ENCODE measurements around the gene PLAAT2. TPM values are rescaled to one million over a fixed set of nuclear protein-coding genes. Genes with fewer than 3 reads are reported as not detected.
A peak's percentile ranks its signal among the peaks of the same experiment; 100 is the strongest.

Gene PLAAT2
- total and polyA plus RNA-seq, 9 of the 15 experiments (the other 6 are each of a cell fraction or from before 2014, with no cell fraction given): not detected

GRCh38 chr11:63511048-63511748 is 52.0 kb downstream of the PLAAT2 start:
- Histone ChIP-seq H3K27ac (ENCODE audit: extremely low read depth, low read depth, low read length) (no peak overlapping the region), H3K79me2 (ENCODE audit: control insufficient read depth, insufficient read depth, low read length) (no peaks in the 10 kb centered on the region), H2AFZ (ENCODE audit: low read depth, low read length) (no peak overlapping the region), H3K4me3 (no peak overlapping the region), H3K4me2 (ENCODE audit: insufficient read depth, low read length) (no peak overlapping the region), H3K4me1 (replicated peaks in 1 of 2; ENCODE audit: control insufficient read depth in 2 of 2, insufficient read depth in 2 of 2, low read length in 2 of 2) (peaks cover 17 to 21% of the 10 kb centered on the region in 2 experiments), H4K20me1 (replicated peaks; ENCODE audit: control insufficient read depth, insufficient read depth, low read length) (no peaks in the 10 kb centered on the region), H3K9ac (ENCODE audit: insufficient read depth in 1 of 2, low read depth in 2 of 2, low read length in 2 of 2) (peak overlapping the region in 1 of 2 experiments; percentile 47; a peak in 2 of 4 replicates), H3K36me3 (ENCODE audit: control insufficient read depth, insufficient read depth, low read length) (no peaks in the 10 kb centered on the region), H3K27me3 (ENCODE audit: control insufficient read depth in 2 of 2, insufficient read depth in 2 of 2, low read length in 2 of 2) (no peaks in the 10 kb centered on the region), H3K9me1 (ENCODE audit: control insufficient read depth, insufficient read depth, low read length) (no peaks in the 10 kb centered on the region), H3K9me3 (replicated peaks; ENCODE audit: control insufficient read depth, insufficient read depth, low read depth, low read length) (no peaks in the 10 kb centered on the region)
- peak in 1 of 2 experiments; percentile 2; a peak in 1 of 4 replicates for TF ChIP-seq RAD21 (CRISPR knock-in tag; conservative IDR thresholded peaks at IDR 0.05 in 1 of 2, IDR thresholded peaks at IDR 0.05 in 1 of 2)
- no peak for TF ChIP-seq PHB2 (IDR thresholded peaks at IDR 0.05; ENCODE audit: low read depth)
- POLR2A ChIA-PET: interaction anchor here (0.9 kb wide), 1 partner anchor 17 kb away, joined by 3 read pairs; no protein-coding TSS in a partner anchor
- ATAC-seq (no peak), DNase-seq (ENCODE audit: extremely low read depth in 1 of 4, low spot score in 3 of 4) (peak in 1 of 4 experiments; percentile 6), FAIRE-seq (no peak)
- WGBS (ENCODE audit: insufficient coverage, low coverage, missing lambda C conversion rate): 68% methylated on average over 11 of the region's 11 CpGs
- in situ Hi-C loops (cut with MboI): no loop called here
- CTCF ChIA-PET (ENCODE audit: low intra/inter-chr PET ratio): no interaction called here
- BruUV-seq (replicated peaks): no TSS peak
- intact Hi-C loops (cut with micrococcal nuclease): no loop called here

GRCh38 chr11:63510360-63511047 is 52.7 kb downstream of the PLAAT2 start:
- ATAC-seq: no peak
- intact Hi-C loops (cut with micrococcal nuclease) (no loop called here), in situ Hi-C loops (cut with MboI) (no loop called here)
- TF ChIP-seq ZBTB40 (IDR thresholded peaks at IDR 0.05) (no peak), ZBTB40 (CRISPR knock-in tag; IDR thresholded peaks at IDR 0.05) (no peak)

More at GRCh38 chr11:63510360-63511047, 52.7 kb downstream of the PLAAT2 start:
- H3K4me1 ChIP-seq (replicated peaks in 1 of 2; ENCODE audit: control insufficient read depth in 2 of 2, insufficient read depth in 2 of 2, low read length in 2 of 2): peaks cover 19 to 21% of the 10 kb centered on the region in 2 experiments
- H3K36me3 ChIP-seq (ENCODE audit: control insufficient read depth, insufficient read depth, low read length): no peaks in the 10 kb centered on the region
- no peak overlapping the region for H2AFZ ChIP-seq (ENCODE audit: low read depth, low read length)
- POLR2A ChIA-PET: interaction anchor here (0.5 kb wide), 1 partner anchor 504 kb away, joined by 4 read pairs; no protein-coding TSS in a partner anchor
- peak overlapping the region in 1 of 2 experiments; percentile 47; a peak in 1 of 4 replicates for H3K9ac ChIP-seq (ENCODE audit: insufficient read depth in 1 of 2, low read depth in 2 of 2, low read length in 2 of 2)
- no peaks in the 10 kb centered on the region for H4K20me1 ChIP-seq (replicated peaks; ENCODE audit: control insufficient read depth, insufficient read depth, low read length)
- no TSS peak for BruUV-seq (replicated peaks)
- CTCF ChIA-PET (ENCODE audit: low intra/inter-chr PET ratio): no interaction called here
- no peak overlapping the region for H3K4me2 ChIP-seq (ENCODE audit: insufficient read depth, low read length)
- no peak overlapping the region for H3K27ac ChIP-seq (ENCODE audit: extremely low read depth, low read depth, low read length)
- no peaks in the 10 kb centered on the region for H3K27me3 ChIP-seq (ENCODE audit: control insufficient read depth in 2 of 2, insufficient read depth in 2 of 2, low read length in 2 of 2)
- no peaks in the 10 kb centered on the region for H3K9me3 ChIP-seq (replicated peaks; ENCODE audit: control insufficient read depth, insufficient read depth, low read depth, low read length)
- no peaks in the 10 kb centered on the region for H3K79me2 ChIP-seq (ENCODE audit: control insufficient read depth, insufficient read depth, low read length)
- no peak for FAIRE-seq
- no peaks in the 10 kb centered on the region for H3K9me1 ChIP-seq (ENCODE audit: control insufficient read depth, insufficient read depth, low read length)
- DNase-seq (ENCODE audit: extremely low read depth in 1 of 4, low spot score in 3 of 4): peak in 1 of 4 experiments; percentile 7
- 54% methylated on average over 7 of the region's 7 CpGs for WGBS (ENCODE audit: insufficient coverage, low coverage, missing lambda C conversion rate)
- no peak overlapping the region for H3K4me3 ChIP-seq

All from K562 (cell line).